Smooth muscle cell (in vitro differentiated cells): ENCODE data around the gene INSR. TPM values are rescaled to one million over a fixed set of nuclear protein-coding genes. Genes with fewer than 3 reads are reported as not detected.

Experiments used
- DNase-seq: peaks from one replicate; lab custom pipeline; 2025; ENCODE audit not compliant: unreplicated experiment; lab: John Stamatoyannopoulos, UW
- H2AFZ ChIP-seq: fragments of 200-600 bp; sonication (generic); 2 replicates; pipeline ENCODE4 v1.6.0; 2016; ENCODE audit warnings: antibody characterized with exemption, low read depth, mild to moderate bottlenecking
- H3F3A ChIP-seq: fragments of 200-600 bp; sonication (generic); 2 replicates; pipeline ENCODE4 v1.6.0; 2017; ENCODE audit warnings: antibody characterized with exemption, low read depth
- H3K27ac ChIP-seq: fragments of 200-600 bp; sonication (generic); 2 replicates; pipeline ENCODE4 v1.5.1; 2016; ENCODE audit warnings: low read depth, mild to moderate bottlenecking
- H3K27me3 ChIP-seq: fragments of 200-600 bp; sonication (generic); 2 replicates; pipeline ENCODE4 v1.6.1; 2016; ENCODE audit warnings: low read depth, mild to moderate bottlenecking
- H3K36me3 ChIP-seq: fragments of 200-600 bp; sonication (generic); 2 replicates; pipeline ENCODE4 v1.5.1; 2016; ENCODE audit warnings: low read depth
- H3K4me1 ChIP-seq: fragments of 200-600 bp; sonication (generic); 2 replicates; pipeline ENCODE4 v1.5.1; 2016; ENCODE audit warnings: low read depth
- H3K4me2 ChIP-seq: fragments of 200-600 bp; sonication (generic); 2 replicates; pipeline ENCODE4 v1.6.0; 2016; ENCODE audit warnings: mild to moderate bottlenecking
- H3K4me3 ChIP-seq: fragments of 200-600 bp; sonication (generic); 2 replicates; pipeline ENCODE4 v1.5.1; 2016; ENCODE audit warnings: mild to moderate bottlenecking
- H3K79me2 ChIP-seq: fragments of 200-600 bp; sonication (generic); 2 replicates; pipeline ENCODE4 v1.6.0; 2016; ENCODE audit warnings: low read depth, mild to moderate bottlenecking
- H3K9ac ChIP-seq: fragments of 200-600 bp; sonication (generic); 2 replicates; pipeline ENCODE4 v1.6.0; 2016; ENCODE audit warnings: low read depth
- H3K9me3 ChIP-seq: fragments of 200-600 bp; sonication (generic); replicated peaks from 2 replicates; pipeline ENCODE4 v1.5.1; 2016; ENCODE audit warnings: low read depth
- H4K20me1 ChIP-seq: fragments of 200-600 bp; sonication (generic); 2 replicates; pipeline ENCODE4 v1.6.0; 2016; ENCODE audit warnings: low read depth
- WGBS: methylation state at CpG from one replicate; pipeline ENCODE4 v1.1.7; 2016; ENCODE audit warnings: low lambda C conversion rate; 5-methylcytosine and 5-hydroxymethylcytosine counted together
- polyA plus RNA-seq: library from polyadenylated mRNA; unstranded; fragments of >200 nt; fragmentation: Nextera tagmentation; extraction: Ambion mirVana; gene quantifications from 2 replicates; pipeline ENCODE4 v1.2.1, GENCODE V29; 2016
- total RNA-seq: library from RNA; depleted of rRNA; stranded (reverse); fragments of >200 nt; gene quantifications from 2 replicates; pipeline ENCODE4 v1.2.3, GENCODE V29; 2014
- TF ChIP-seq, protein P1 (sequence below): fragments of 200-600 bp; sonication (generic); IDR thresholded peaks from 2 replicates; pipeline ENCODE4 v1.5.1; 2017; ENCODE audit warnings: borderline replicate concordance, mild to moderate bottlenecking, antibody characterized with exemption; ENCODE audit not compliant: insufficient read depth, poor library complexity, severe bottlenecking

Gene INSR
- total and polyA plus RNA-seq, 2 experiments from 2014 or later, result 2.8 to 12.7 TPM

DNA sequence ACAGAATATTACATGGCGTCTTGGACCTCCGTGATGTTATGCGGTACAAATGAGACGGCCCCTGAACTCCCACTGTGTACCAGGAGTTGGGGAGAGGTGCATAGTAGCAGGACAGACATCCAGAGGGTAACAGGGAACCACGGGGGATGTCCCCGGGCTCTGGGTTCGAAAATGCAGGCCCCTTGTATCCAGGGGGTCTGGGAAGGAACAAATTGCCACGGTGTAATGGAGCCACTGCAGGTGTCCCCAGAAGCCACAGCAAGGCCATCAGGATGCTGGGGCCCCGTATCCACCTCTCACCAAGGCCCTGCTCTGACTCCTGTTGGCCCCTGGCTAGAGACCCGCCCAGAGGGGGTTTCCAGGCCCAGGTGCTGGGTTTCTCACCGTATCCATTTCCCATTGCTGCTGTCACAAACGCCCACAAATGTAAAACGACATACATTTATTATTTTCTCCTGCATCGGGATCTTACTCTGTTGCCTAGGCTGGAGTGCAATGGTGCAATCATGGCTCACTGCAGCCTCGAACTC lies 77.8 kb downstream of the INSR start:
- H3K4me1 ChIP-seq, result no peaks in the 10 kb centered on the region
- 86% methylated on average over 15 of the region's 15 CpGs for WGBS

DNA sequence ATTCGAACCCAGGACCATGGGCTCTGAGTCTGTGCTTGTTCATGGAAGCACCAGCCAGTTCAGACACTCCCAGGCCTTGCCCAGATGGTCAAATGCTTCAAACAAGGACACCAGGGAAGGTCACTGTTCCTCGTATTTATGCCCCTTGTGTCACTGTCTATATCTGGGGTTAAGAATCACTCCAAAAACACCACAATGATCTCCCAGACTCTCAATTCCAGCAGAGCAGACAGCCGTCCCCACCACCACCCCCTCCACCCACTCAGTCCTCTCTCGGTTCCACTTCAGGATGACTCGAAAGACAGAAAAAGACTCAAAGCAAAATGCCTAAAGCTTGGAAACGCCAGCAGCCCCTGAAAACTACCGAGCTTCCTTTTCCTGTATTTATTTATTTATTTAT lies 79.0 kb downstream of the INSR start:
- H3K9ac ChIP-seq, result no peak overlapping the region
- 59% methylated on average over 7 of the region's 7 CpGs for WGBS

More for the DNA sequence above, 77.8 kb downstream of the INSR start:
- TF ChIP-seq, protein P1, sequence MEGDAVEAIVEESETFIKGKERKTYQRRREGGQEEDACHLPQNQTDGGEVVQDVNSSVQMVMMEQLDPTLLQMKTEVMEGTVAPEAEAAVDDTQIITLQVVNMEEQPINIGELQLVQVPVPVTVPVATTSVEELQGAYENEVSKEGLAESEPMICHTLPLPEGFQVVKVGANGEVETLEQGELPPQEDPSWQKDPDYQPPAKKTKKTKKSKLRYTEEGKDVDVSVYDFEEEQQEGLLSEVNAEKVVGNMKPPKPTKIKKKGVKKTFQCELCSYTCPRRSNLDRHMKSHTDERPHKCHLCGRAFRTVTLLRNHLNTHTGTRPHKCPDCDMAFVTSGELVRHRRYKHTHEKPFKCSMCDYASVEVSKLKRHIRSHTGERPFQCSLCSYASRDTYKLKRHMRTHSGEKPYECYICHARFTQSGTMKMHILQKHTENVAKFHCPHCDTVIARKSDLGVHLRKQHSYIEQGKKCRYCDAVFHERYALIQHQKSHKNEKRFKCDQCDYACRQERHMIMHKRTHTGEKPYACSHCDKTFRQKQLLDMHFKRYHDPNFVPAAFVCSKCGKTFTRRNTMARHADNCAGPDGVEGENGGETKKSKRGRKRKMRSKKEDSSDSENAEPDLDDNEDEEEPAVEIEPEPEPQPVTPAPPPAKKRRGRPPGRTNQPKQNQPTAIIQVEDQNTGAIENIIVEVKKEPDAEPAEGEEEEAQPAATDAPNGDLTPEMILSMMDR, result no peak
- Histone ChIP-seq H3K27me3 (no peaks in the 10 kb centered on the region), H3K9ac (no peak overlapping the region), H3F3A (no peaks in the 10 kb centered on the region), H4K20me1 (peaks cover 22% of the 10 kb centered on the region), H3K9me3 (no peaks in the 10 kb centered on the region), H2AFZ (no peak overlapping the region), H3K79me2 (no peaks in the 10 kb centered on the region), H3K4me3 (no peak overlapping the region), H3K36me3 (no peaks in the 10 kb centered on the region), H3K27ac (no peak overlapping the region), H3K4me2 (no peak overlapping the region)
- DNase-seq, result no peak

DNA sequence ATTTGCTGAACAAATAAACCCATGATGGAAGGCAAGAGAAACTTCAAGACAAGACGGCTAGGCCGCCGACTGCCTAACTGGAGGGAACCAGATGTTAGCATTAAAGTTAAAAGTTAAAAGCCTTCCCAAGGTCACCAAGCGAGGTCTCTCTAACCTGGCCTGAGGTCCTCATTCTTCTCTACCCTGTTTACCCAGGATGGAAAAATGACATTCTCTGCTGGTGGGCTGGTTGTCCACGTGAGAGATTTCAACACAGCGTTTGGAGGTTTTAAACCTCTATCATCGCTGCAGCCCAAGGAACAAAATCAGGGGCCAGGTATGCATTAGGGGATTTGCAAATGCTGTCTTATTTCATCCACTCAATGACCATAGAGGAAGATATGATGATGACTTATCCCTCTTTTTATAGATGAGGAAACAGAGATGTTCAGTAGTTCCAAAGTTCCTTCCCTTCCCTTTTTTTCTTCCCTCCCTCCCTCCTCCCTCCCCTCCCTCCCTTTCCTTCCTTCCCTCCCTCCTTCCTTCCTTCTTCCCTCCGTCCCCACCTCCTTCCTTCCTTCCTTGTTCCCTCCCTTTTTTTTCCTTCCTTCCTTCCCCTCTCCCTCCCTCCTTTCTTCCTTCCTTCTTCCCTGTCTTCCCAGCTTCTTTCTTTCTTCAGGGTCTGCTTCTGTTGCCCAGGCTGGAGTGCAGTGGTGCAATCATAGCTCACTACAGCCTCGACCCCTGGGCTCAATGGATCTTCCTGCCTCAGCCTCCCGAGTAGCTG lies 79.7 kb downstream of the INSR start:
- Histone ChIP-seq H3K4me2 (no peak overlapping the region), H3K36me3 (no peaks in the 10 kb centered on the region), H4K20me1 (peaks cover 31% of the 10 kb centered on the region), H3K9me3 (no peaks in the 10 kb centered on the region), H3K9ac (no peak overlapping the region), H3K79me2 (no peaks in the 10 kb centered on the region), H3F3A (no peaks in the 10 kb centered on the region), H3K4me1 (no peaks in the 10 kb centered on the region), H3K27me3 (no peaks in the 10 kb centered on the region), H3K4me3 (no peak overlapping the region), H2AFZ (no peak overlapping the region), H3K27ac (no peak overlapping the region)
- TF ChIP-seq, protein P1, result no peak
- 84% methylated on average over 9 of the region's 10 CpGs for WGBS
- DNase-seq, result no peak

More for the DNA sequence above, 79.0 kb downstream of the INSR start:
- H3K4me2 ChIP-seq, result no peak overlapping the region
- H4K20me1 ChIP-seq, result peaks cover 27% of the 10 kb centered on the region
- H3K4me1 ChIP-seq, result no peaks in the 10 kb centered on the region
- H2AFZ ChIP-seq, result no peak overlapping the region
- TF ChIP-seq, protein P1, result no peak
- H3K27ac ChIP-seq, result no peak overlapping the region
- DNase-seq, result no peak
- no peaks in the 10 kb centered on the region for H3K79me2 ChIP-seq
- no peak overlapping the region for H3K4me3 ChIP-seq
- no peaks in the 10 kb centered on the region for H3K27me3 ChIP-seq
- H3K36me3 ChIP-seq, result no peaks in the 10 kb centered on the region
- no peaks in the 10 kb centered on the region for H3F3A ChIP-seq
- H3K9me3 ChIP-seq, result no peaks in the 10 kb centered on the region
